Neural cell (in vitro differentiated cells): ENCODE results near the gene PACSIN2. TPM values are rescaled to one million over a fixed set of nuclear protein-coding genes. Genes with fewer than 3 reads are reported as not detected.

Experiments used
- H2AFZ ChIP-seq: fragments of 200-600, 300-800 bp; sonication (generic), shearing (Covaris generic); 2 replicates; pipeline ENCODE4 v1.6.0; 2014; ENCODE audit warnings: low read depth, mild to moderate bottlenecking, antibody characterized with exemption, low read length, moderate library complexity
- H3F3A ChIP-seq: fragments of 200-600 bp; shearing (Covaris generic); 2 replicates; pipeline ENCODE4 v1.6.1; 2016; ENCODE audit warnings: mild to moderate bottlenecking, moderate library complexity, mixed read lengths, antibody characterized with exemption, low read length; ENCODE audit not compliant: insufficient read depth, poor library complexity, severe bottlenecking
- H3K27ac ChIP-seq: fragments of 200-600, 300-800 bp; sonication (generic), shearing (Covaris generic); 2 replicates; pipeline ENCODE4 v1.5.1; 2014; ENCODE audit warnings: mild to moderate bottlenecking, low read length, moderate library complexity
- H3K27me3 ChIP-seq: fragments of 300-800, 200-600 bp; sonication (generic), shearing (Covaris generic); 2 replicates; pipeline ENCODE4 v1.6.0; 2014; ENCODE audit warnings: mild to moderate bottlenecking, low read depth, low read length, moderate library complexity; ENCODE audit not compliant: insufficient read depth
- H3K36me3 ChIP-seq: fragments of 300-800, 200-600 bp; sonication (generic), shearing (Covaris generic); 2 replicates; pipeline ENCODE4 v1.5.1; 2014; ENCODE audit warnings: mild to moderate bottlenecking, antibody characterized with exemption, low read length, moderate library complexity; ENCODE audit not compliant: insufficient read depth
- H3K4me2 ChIP-seq: fragments of 300-800, 200-600 bp; sonication (generic), shearing (Covaris generic); 2 replicates; pipeline ENCODE4 v1.6.0; 2014; ENCODE audit warnings: mild to moderate bottlenecking, low read length
- H3K4me3 ChIP-seq: fragments of 300-800, 200-600 bp; sonication (generic), shearing (Covaris generic); 2 replicates; pipeline ENCODE4 v1.5.1; 2014; ENCODE audit warnings: mild to moderate bottlenecking, low read length, moderate library complexity
- H3K79me2 ChIP-seq: fragments of 200-600 bp; shearing (Covaris generic); replicated peaks from 2 replicates; pipeline ENCODE4 v1.6.0; 2014; ENCODE audit warnings: mild to moderate bottlenecking, low read length, moderate library complexity; ENCODE audit not compliant: insufficient read depth
- H3K9ac ChIP-seq: fragments of 300-800, 200-600 bp; sonication (generic), shearing (Covaris generic); 2 replicates; pipeline ENCODE4 v1.6.1; 2016; ENCODE audit warnings: mild to moderate bottlenecking, low read length, mixed read lengths
- H3K9me2 ChIP-seq: fragments of 200-600 bp; shearing (Covaris generic); 2 replicates; pipeline ENCODE4 v1.6.1; 2016; ENCODE audit warnings: mild to moderate bottlenecking, low read length, mixed read lengths; ENCODE audit not compliant: insufficient read depth
- H3K9me3 ChIP-seq: fragments of 200-600, 300-800 bp; sonication (generic), shearing (Covaris generic); 2 replicates; pipeline ENCODE4 v1.6.1; 2016; ENCODE audit warnings: mild to moderate bottlenecking, mixed run types, low read length, moderate library complexity, mixed read lengths
- H4K20me1 ChIP-seq: fragments of 200-600 bp; shearing (Covaris generic); 2 replicates; pipeline ENCODE4 v1.6.1; 2016; ENCODE audit warnings: mild to moderate bottlenecking, mixed run types; ENCODE audit not compliant: insufficient read depth
- EP300 ChIP-seq: fragments of 450-650 bp; conservative IDR thresholded peaks from 2 replicates; pipeline ENCODE4 v1.6.1; 2014; ENCODE audit warnings: antibody characterized with exemption, mild to moderate bottlenecking, moderate library complexity; ENCODE audit not compliant: poor library complexity, severe bottlenecking
- EZH2 ChIP-seq: fragments of 200-600, 300-800 bp; shearing (Covaris generic), sonication (generic); IDR thresholded peaks from 2 replicates; pipeline ENCODE4 v1.6.1; 2014; ENCODE audit warnings: antibody characterized with exemption, low read length, borderline replicate concordance, mild to moderate bottlenecking; ENCODE audit not compliant: insufficient read depth, poor library complexity, severe bottlenecking
- MXI1 ChIP-seq: fragments of 450-650 bp; conservative IDR thresholded peaks from 2 replicates; pipeline ENCODE4 v1.6.1; 2014; ENCODE audit warnings: antibody characterized with exemption, mild to moderate bottlenecking; ENCODE audit not compliant: poor library complexity, severe bottlenecking
- POLR2AphosphoS5 ChIP-seq: IDR thresholded peaks from 2 replicates; pipeline ENCODE4 v1.6.1; 2012
- RAD21 ChIP-seq: fragments of 450-650 bp; conservative IDR thresholded peaks from 2 replicates; pipeline ENCODE4 v1.6.1; 2014; ENCODE audit warnings: antibody characterized with exemption, mild to moderate bottlenecking, moderate library complexity
- REST ChIP-seq: IDR thresholded peaks from 2 replicates; pipeline ENCODE4 v1.6.1; 2012; ENCODE audit warnings: borderline replicate concordance
- SMC3 ChIP-seq: fragments of 450-650 bp; conservative IDR thresholded peaks from 2 replicates; pipeline ENCODE4 v1.6.1; 2014; ENCODE audit warnings: antibody characterized with exemption, mild to moderate bottlenecking, moderate library complexity; ENCODE audit not compliant: poor library complexity
- TAF1 ChIP-seq: IDR thresholded peaks from 2 replicates; pipeline ENCODE4 v1.6.1; 2012; ENCODE audit warnings: low read depth
- polyA plus RNA-seq: library from polyadenylated mRNA; depleted of rRNA; stranded (reverse); fragments of >200 nt; gene quantifications from 2 replicates; pipeline ENCODE4 v1.2.3, GENCODE V29; 2014
- TF ChIP-seq, protein P1 (sequence below): fragments of 450-650 bp; IDR thresholded peaks from 2 replicates; pipeline ENCODE4 v1.5.1; 2014; ENCODE audit warnings: antibody characterized with exemption, mild to moderate bottlenecking, moderate library complexity; ENCODE audit not compliant: poor library complexity, severe bottlenecking

Gene PACSIN2
- polyA plus RNA-seq, 1 donor from 2014 or later = 47.2 TPM

GRCh38 chr22:42904050-42904449, 110.9 kb downstream of the PACSIN2 start:
- Histone ChIP-seq H2AFZ (no peak overlapping the region), H3K9me3 (no peaks in the 10 kb centered on the region), H3K27ac (no peak overlapping the region), H3K36me3 (no peaks in the 10 kb centered on the region), H3K4me2 (no peak overlapping the region), H3K4me3 (no peak overlapping the region), H4K20me1 (no peaks in the 10 kb centered on the region), H3K27me3 (no peaks in the 10 kb centered on the region), H3K79me2 (no peaks in the 10 kb centered on the region), H3K9ac (no peak overlapping the region), H3K9me2 (no peaks in the 10 kb centered on the region), H3F3A (no peaks in the 10 kb centered on the region)
- TF ChIP-seq EP300 = no peak
- no peak for TF ChIP-seq REST

- Histone ChIP-seq H3K27me3 (no peaks in the 10 kb centered on the region), H2AFZ (no peak overlapping the region), H3K79me2 (no peaks in the 10 kb centered on the region), H3K36me3 (no peaks in the 10 kb centered on the region), H3K4me3 (no peak overlapping the region), H3K27ac (no peak overlapping the region), H3K9ac (no peak overlapping the region), H3K4me2 (no peak overlapping the region), H4K20me1 (no peaks in the 10 kb centered on the region), H3F3A (no peaks in the 10 kb centered on the region), H3K9me3 (no peaks in the 10 kb centered on the region), H3K9me2 (no peaks in the 10 kb centered on the region)
- TF ChIP-seq, protein P1, sequence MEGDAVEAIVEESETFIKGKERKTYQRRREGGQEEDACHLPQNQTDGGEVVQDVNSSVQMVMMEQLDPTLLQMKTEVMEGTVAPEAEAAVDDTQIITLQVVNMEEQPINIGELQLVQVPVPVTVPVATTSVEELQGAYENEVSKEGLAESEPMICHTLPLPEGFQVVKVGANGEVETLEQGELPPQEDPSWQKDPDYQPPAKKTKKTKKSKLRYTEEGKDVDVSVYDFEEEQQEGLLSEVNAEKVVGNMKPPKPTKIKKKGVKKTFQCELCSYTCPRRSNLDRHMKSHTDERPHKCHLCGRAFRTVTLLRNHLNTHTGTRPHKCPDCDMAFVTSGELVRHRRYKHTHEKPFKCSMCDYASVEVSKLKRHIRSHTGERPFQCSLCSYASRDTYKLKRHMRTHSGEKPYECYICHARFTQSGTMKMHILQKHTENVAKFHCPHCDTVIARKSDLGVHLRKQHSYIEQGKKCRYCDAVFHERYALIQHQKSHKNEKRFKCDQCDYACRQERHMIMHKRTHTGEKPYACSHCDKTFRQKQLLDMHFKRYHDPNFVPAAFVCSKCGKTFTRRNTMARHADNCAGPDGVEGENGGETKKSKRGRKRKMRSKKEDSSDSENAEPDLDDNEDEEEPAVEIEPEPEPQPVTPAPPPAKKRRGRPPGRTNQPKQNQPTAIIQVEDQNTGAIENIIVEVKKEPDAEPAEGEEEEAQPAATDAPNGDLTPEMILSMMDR = no peak
- TF ChIP-seq TAF1 (no peak), RAD21 (no peak), POLR2AphosphoS5 (no peak)
Observed at GRCh38 chr22:42902875-42903510, 112.0 kb downstream of the PACSIN2 start.

GRCh38 chr22:42901790-42902508, 113.0 kb downstream of the PACSIN2 start:
- TF ChIP-seq SMC3 = no peak
- TF ChIP-seq EZH2 = no peak
- TF ChIP-seq TAF1 = no peak
- no peak for TF ChIP-seq POLR2AphosphoS5
- no peak for TF ChIP-seq RAD21
- TF ChIP-seq EP300 = no peak
- no peak for TF ChIP-seq REST
- TF ChIP-seq MXI1 = no peak
- TF ChIP-seq, protein P1 = no peak
- Histone ChIP-seq H3K9ac (no peak overlapping the region), H3K27me3 (no peaks in the 10 kb centered on the region), H3F3A (no peaks in the 10 kb centered on the region), H3K9me3 (no peaks in the 10 kb centered on the region), H3K36me3 (no peaks in the 10 kb centered on the region), H3K9me2 (no peaks in the 10 kb centered on the region), H3K79me2 (no peaks in the 10 kb centered on the region), H3K4me2 (no peak overlapping the region), H3K4me3 (no peak overlapping the region), H4K20me1 (no peaks in the 10 kb centered on the region), H2AFZ (no peak overlapping the region), H3K27ac (no peak overlapping the region)
